Epithelial cell of alveolus of lung (primary cell): ENCODE results near the gene KIAA1191. TPM values are rescaled to one million over a fixed set of nuclear protein-coding genes. Genes with fewer than 3 reads are reported as not detected.

Experiments
- total RNA-seq: library from RNA; depleted of rRNA; stranded (reverse); fragments of >200 nt; gene quantifications from 2 replicates; pipeline ENCODE4 v1.2.1, GENCODE V29; 2015

Gene KIAA1191, protein sequence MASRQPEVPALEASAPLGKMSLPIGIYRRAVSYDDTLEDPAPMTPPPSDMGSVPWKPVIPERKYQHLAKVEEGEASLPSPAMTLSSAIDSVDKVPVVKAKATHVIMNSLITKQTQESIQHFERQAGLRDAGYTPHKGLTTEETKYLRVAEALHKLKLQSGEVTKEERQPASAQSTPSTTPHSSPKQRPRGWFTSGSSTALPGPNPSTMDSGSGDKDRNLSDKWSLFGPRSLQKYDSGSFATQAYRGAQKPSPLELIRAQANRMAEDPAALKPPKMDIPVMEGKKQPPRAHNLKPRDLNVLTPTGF
- total RNA-seq = 90.2 and 106 TPM in 2 replicates

DNA sequence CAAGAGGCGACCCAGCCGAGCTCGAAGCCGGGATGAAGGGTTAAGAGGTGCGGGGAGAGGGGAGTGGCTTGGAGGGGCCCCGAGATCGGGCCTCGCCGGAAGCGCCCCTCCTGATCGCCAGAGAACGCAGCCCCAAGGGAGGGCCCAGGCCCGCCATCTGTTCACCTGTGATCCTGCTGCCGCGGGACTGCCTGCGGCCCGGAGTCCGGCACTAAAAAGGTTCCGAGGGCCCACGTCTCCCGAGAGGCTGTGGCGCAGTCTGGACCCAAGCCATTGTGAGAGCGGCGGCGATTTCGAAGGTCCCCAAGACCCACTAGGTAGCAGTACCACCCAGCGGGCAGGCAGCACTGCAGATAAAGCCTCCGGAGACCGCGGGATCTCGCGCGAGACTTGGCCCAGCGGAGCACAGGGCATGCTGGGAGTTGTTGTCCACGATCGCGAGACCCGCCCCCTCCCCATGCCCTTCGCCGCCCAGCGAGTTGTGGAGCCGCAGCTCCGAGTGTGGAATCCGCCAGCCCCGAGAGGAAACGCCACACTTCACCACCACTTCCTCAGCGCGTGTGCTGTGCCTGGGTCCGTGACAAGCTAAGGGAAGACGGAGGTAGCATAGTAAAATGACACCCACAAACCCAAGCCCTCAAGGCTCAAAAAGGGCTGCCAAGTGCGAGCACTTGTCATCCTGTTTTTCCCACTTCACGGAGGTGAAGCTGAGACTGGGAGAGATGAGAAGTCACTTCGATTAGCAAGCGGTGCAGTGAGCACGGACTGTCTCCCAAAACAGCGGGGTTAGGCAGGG, at the start of gene KIAA1191:
KIAA1191 (minus strand) TSS at position 328 of the 796 bp plus-strand sequence. CDS start 2,256 bp downstream, outside the sequence.

DNA sequence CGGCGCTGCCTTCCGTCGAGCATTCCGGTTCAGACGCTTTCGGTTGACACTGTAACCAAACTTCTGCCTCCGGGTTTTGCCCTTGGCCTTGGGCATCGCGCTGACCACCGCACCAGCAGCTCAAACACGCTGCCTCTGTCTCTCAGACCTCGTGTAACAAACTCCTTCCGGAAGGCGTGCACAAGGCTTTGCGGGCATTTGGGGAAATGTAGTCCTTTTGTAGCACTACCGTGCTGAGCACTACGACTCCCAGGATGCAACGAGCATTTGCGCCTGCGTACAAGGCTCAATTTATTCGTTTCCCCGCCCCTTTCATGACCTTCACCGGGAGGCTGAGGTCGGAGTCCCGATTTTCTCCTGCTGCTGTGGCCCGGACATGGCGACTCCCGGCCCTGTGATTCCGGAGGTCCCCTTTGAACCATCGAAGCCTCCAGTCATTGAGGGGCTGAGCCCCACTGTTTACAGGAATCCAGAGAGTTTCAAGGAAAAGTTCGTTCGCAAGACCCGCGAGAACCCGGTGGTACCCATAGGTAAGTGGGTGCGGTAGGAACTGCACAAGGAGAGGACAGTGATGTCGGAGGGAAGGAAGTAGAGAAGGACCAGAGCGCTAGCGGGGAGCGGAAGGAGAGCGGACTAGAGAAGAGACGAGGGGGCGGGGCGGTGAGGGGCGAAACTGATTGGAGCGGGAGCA, 27.0 kb upstream of the KIAA1191 start, which contains the start of the genes HIGD2A and NOP16:
HIGD2A (plus strand) TSS at position 308 of the 691 bp plus-strand sequence; CDS start at position 377, 69 bp downstream.
NOP16 (minus strand) TSS at position 155 of the 691 bp plus-strand sequence; CDS start at position 96, 59 bp downstream.

DNA sequence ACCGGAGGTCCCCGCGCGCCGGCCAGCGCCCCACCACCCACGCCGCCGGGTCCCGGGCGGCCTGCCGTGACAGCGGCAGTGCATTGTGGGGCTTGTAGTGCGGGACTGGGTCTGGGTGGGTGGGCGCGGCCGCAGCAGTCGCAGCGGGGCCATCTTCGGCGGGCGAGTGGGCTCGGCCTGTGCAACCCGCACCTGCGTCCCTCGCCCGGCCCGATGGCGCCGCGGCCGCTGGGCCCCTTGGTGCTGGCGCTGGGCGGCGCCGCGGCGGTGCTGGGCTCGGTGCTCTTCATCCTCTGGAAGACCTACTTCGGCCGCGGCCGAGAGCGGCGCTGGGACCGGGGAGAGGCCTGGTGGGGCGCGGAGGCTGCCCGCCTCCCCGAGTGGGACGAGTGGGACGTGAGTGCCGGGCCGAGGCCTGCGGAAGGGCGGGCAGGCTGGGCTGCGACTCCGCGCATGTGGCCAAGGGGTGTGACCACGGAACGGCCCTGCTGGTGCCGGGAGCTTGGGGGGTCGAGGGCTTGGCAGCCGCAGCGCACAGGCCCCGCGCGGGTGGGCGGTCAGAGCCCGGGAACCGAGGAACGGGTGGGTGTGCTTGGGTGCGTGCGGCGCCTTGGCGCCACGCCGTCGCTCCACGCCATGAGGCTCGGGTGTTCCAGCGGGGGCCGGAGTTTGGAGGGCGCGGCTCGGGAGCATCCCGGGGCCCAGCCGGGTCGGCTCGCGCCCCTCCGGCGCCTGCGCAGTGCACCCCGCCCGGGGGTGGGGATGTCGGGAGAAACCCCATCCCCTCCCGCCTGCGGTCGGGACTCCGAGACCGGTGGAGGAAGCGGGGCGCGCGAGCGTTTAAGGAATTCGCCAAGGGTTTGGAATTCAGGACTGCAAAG, 4.0 kb upstream of the KIAA1191 start, which contains the start of gene ARL10:
ARL10 (plus strand) TSS at position 137 of the 881 bp plus-strand sequence; CDS start at position 214, 77 bp downstream.

Other genes starting within 250 kb of the KIAA1191 start
- 14.1 and 24.4 TPM in 2 replicates for gene SIMC1, start 123.3 kb downstream of the KIAA1191 start, total RNA-seq
- gene ARL10, start 3.7 kb upstream of the KIAA1191 start, total RNA-seq = 5.7 and 20.5 TPM in 2 replicates
- gene NOP16, start 26.8 kb upstream of the KIAA1191 start, total RNA-seq = 7.4 and 14.0 TPM in 2 replicates
- 110 and 210 TPM in 2 replicates for gene HIGD2A, start 27.0 kb upstream of the KIAA1191 start, total RNA-seq
- gene CLTB, start 54.8 kb upstream of the KIAA1191 start, total RNA-seq = 75.3 and 96.3 TPM in 2 replicates
- gene FAF2, start 86.6 kb upstream of the KIAA1191 start, total RNA-seq = 41.0 and 47.1 TPM in 2 replicates
- 5.6 and 11.5 TPM in 2 replicates for gene RNF44, start 175.6 kb upstream of the KIAA1191 start, total RNA-seq
- gene CDHR2, start 187.6 kb upstream of the KIAA1191 start, total RNA-seq = not detected in 2 replicates
- 4.5 and 12.0 TPM in 2 replicates for gene GPRIN1, start 248.4 kb upstream of the KIAA1191 start, total RNA-seq